Kidney (tissue), 14 donors: Measurements from ENCODE around the gene E2F1. TPM values are rescaled to one million over a fixed set of nuclear protein-coding genes. Genes with fewer than 3 reads are reported as not detected.

ENCODE experiments used
- DNase-seq, 5 donors: peaks; one replicate each; pipeline ENCODE4 v3.0.0-alpha.2; 2013 to 2020
- FAIRE-seq: peaks from 2 replicates; lab custom pipeline; 2012; peaks lifted over from hg19 to GRCh38; lab: Jason Lieb, UNC
- H3K27ac ChIP-seq, 2 donors: one replicate each; pipeline ENCODE4 v1.7.0; 2013; ENCODE audit warnings: low read depth in 2 of 2, low read length in 2 of 2, inconsistent platforms in 1 of 2
- H3K27me3 ChIP-seq: one replicate; pipeline ENCODE4 v1.7.1; 2013; ENCODE audit warnings: low read length, inconsistent platforms; ENCODE audit not compliant: control insufficient read depth, insufficient read depth
- H3K36me3 ChIP-seq, 3 donors: one replicate each; pipeline versions ENCODE4 v1.7.0 to v1.7.1; 2013; ENCODE audit warnings: low read length in 3 of 3, control low read depth in 1 of 3, inconsistent platforms in 1 of 3; ENCODE audit not compliant: insufficient read depth in 3 of 3, control insufficient read depth in 2 of 3
- H3K4me1 ChIP-seq, 3 donors: one replicate each; pipeline versions ENCODE4 v1.7.0 to v1.7.1; 2013; ENCODE audit warnings: low read length in 3 of 3, inconsistent platforms in 1 of 3, low read depth in 1 of 3; ENCODE audit not compliant: control insufficient read depth in 2 of 3, insufficient read depth in 2 of 3
- H3K4me3 ChIP-seq, 3 donors: one replicate each; pipeline versions ENCODE4 v1.7.0 to v1.8.1; 2013; ENCODE audit warnings: low read length in 3 of 3, control low read depth in 1 of 3, inconsistent platforms in 1 of 3
- H3K9ac ChIP-seq, 3 donors: one replicate each; pipeline versions ENCODE4 v1.7.0 to v1.7.1; 2013; ENCODE audit warnings: low read length in 3 of 3, control low read depth in 1 of 3, inconsistent platforms in 1 of 3
- H3K9me3 ChIP-seq, 3 donors: one replicate each; pipeline versions ENCODE4 v1.7.0 to v1.7.1; 2013; ENCODE audit warnings: low read length in 3 of 3, control low read depth in 1 of 3, inconsistent platforms in 1 of 3; ENCODE audit not compliant: control insufficient read depth in 2 of 3, insufficient read depth in 1 of 3
- intact Hi-C: fragments of 100-400 bp; cut with DNase I; formaldehyde crosslinking; loops from one replicate; pipeline ENCODE4 v1.11.1; 2022
- polyA plus RNA-seq: library from polyadenylated mRNA; stranded (reverse); fragments of 350-450 nt; fragmentation: Illumina TruSeq; extraction: RNeasy Lipid Tissue Mini Kit (QIAGEN cat#74804); gene quantifications from one replicate; pipeline ENCODE4 v1.2.3, GENCODE V29; 2014; ENCODE audit warnings: low read depth, low replicate concordance; ENCODE audit not compliant: insufficient read depth
- total RNA-seq: library from RNA; stranded (reverse); fragmentation: NEBNext Ultra II Directional; extraction: Animal tissue kit (Norgen Biotek cat#: 25700); gene quantifications from one replicate; pipeline ENCODE4 v1.2.1, GENCODE V29; 2021
- TF ChIP-seq, protein P1 (sequence below): IDR thresholded peaks from 3 replicates; pipeline ENCODE4 v1.5.1; 2012; ENCODE audit warnings: mild to moderate bottlenecking, moderate library complexity, borderline replicate concordance; ENCODE audit not compliant: insufficient read depth; ENCODE audit errors: extremely low read depth
- donor health status: control.
- donor health status: control.
- donor health status: control.
- donor health status: control.
- donor health status: control.
- donor health status: DM: yes; HTN: yes; CAD: no.
- donor health status: Normal renal cell carcinoma (clear cell type).

Gene E2F1
- total and polyA plus RNA-seq, 2 donors from 2014 or later = 0.90 to 1.5 TPM

DNA sequence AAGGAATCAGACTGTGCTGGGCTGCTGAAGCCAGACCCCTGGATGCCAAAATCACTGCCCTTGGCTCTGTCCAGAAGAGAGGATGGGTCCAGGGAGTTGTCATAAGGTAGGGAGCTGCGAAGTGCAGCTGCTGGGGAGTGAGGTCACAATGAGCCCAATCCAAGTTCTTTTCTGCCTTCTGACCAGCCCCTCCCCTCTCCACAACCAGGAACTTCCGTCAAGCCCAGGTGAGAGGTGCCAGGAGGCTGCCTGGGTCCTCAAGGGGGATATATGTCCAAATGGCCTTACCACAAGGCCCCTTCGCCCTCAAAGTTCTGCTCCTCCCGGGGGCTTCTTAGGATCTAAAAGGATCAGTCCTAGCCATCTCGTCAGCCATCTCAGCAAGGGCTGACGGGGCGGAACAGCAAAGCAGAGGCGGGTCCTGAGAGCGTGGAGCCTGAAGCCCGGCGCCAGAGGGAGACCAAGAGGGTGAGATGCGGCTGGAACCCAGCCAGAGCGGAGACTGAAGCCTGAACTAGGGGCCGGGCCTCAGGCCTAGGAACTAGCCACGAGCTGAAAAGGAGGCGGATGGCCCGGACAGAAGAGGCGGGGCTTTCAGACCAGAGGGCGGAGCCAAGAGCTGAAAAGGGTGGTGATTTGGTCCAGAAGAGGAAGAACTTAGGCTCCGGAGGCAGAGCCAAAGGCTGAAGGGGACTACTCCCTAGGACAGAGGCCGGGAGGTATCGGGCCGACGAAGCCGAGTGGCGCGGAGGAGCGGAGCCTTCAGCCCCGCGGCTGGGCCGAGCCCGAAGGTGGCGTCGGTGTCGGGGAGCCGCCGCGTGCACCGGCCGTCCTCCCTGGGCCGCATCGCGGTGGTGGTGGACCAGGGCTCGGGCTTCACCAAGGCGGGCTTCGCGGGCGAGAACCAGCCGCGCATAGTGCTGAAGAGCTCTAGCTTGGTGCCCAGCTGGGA lies 19.6 kb downstream of the E2F1 start, which contains the start of gene ACTL10:
Gene ACTL10, plus strand, starts transcription at position 651 of the 952 bp plus-strand sequence. CDS start 555 bp downstream, outside the sequence.
- TF ChIP-seq, protein P1, sequence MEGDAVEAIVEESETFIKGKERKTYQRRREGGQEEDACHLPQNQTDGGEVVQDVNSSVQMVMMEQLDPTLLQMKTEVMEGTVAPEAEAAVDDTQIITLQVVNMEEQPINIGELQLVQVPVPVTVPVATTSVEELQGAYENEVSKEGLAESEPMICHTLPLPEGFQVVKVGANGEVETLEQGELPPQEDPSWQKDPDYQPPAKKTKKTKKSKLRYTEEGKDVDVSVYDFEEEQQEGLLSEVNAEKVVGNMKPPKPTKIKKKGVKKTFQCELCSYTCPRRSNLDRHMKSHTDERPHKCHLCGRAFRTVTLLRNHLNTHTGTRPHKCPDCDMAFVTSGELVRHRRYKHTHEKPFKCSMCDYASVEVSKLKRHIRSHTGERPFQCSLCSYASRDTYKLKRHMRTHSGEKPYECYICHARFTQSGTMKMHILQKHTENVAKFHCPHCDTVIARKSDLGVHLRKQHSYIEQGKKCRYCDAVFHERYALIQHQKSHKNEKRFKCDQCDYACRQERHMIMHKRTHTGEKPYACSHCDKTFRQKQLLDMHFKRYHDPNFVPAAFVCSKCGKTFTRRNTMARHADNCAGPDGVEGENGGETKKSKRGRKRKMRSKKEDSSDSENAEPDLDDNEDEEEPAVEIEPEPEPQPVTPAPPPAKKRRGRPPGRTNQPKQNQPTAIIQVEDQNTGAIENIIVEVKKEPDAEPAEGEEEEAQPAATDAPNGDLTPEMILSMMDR = peak; percentile 26
- DNase-seq (peak; percentile 96 to 99 (median 98)), FAIRE-seq (peak; percentile 93)
- intact Hi-C loops = no loop called here
- H3K4me1 ChIP-seq = peaks cover 0 to 22% (median 14%) of the 10 kb centered on the region in 3 donors
- H3K27me3 ChIP-seq = no peaks in the 10 kb centered on the region
- peaks cover 0 to 5% (median 0%) of the 10 kb centered on the region in 3 donors for H3K36me3 ChIP-seq
- H3K4me3 ChIP-seq = peak within 1 kb of the TSS; percentile 28 to 66 (median 47)
- H3K9ac ChIP-seq = peak within 1 kb of the TSS in 1 of 3 donors; percentile 66
- no peaks in the 10 kb centered on the region for H3K9me3 ChIP-seq
- H3K27ac ChIP-seq = peak within 1 kb of the TSS; percentile 66 to 85

DNA sequence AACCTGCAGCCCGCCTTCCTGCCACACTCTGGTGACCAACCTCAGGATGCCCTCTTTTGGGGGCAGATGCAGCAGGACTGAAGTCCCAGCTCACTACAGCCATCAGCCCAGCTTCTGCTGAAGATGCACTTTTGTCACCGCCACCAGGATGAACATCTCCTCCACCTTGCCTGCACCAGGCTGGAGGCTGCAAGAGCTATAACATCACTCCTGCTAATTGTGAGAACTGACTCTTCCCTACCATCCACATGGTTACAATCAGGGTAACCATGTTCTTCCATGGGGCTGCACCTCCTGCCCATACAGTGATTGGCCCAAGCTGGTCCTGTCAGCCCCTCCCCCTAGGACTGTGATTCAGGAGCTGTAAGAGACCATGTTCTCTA lies 21.4 kb downstream of the E2F1 start:
- TF ChIP-seq, protein P1 = no peak
- Histone ChIP-seq H3K27me3 (no peaks in the 10 kb centered on the region), H3K4me1 (peaks cover 0 to 22% (median 14%) of the 10 kb centered on the region in 3 donors), H3K4me3 (no peak overlapping the region), H3K27ac (no peak overlapping the region), H3K9ac (no peak overlapping the region), H3K36me3 (peaks cover 0 to 5% (median 0%) of the 10 kb centered on the region in 3 donors), H3K9me3 (no peaks in the 10 kb centered on the region)
- DNase-seq (peak in 1 of 5 donors; percentile 69), FAIRE-seq (no peak)
- intact Hi-C loops = no loop called here

DNA sequence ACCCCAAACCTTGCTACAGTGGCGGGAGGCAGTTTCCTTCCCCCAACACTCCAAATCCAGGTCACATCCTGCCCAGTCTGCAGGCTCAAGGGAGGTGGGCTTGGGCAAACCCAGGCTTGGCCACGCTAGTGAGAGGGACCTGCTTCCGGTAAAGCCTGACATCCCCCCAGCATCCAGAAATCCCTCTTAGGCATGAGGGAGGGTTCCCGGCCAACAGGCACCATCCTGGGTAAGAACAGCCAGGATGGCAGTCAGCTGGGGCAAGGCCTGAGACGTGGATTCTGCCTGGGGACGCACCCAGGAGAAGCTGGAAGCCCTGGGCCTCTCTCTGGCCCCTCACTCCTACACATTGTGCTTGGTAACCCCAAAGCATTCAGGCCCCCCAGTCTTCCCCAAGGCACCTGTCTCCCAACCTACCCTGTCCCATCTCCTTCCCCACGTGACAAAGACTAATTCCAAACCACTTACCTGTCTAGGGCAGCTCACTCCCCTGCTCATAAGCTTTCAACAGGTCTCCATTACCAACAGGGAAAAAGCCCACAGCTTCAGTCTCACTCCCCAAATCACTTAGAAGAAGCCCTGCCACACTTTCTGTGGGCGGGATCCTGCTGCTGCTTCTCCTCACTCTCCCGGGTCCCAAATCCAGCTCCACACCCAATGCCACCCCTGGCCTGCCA lies 22.0 kb downstream of the E2F1 start:
- Histone ChIP-seq H3K9ac (peak overlapping the region; percentile 26 to 82 (median 30)), H3K27me3 (no peaks in the 10 kb centered on the region), H3K4me3 (peak overlapping the region; percentile 68 to 75 (median 70)), H3K36me3 (peaks cover 0 to 5% (median 0%) of the 10 kb centered on the region in 3 donors), H3K27ac (peak overlapping the region; percentile 59 to 91), H3K9me3 (no peaks in the 10 kb centered on the region), H3K4me1 (peaks cover 0 to 22% (median 14%) of the 10 kb centered on the region in 3 donors)
- no peak for FAIRE-seq
- peak in 2 of 5 donors; percentile 36 to 54 for DNase-seq
- intact Hi-C loops = no loop called here
- TF ChIP-seq, protein P1 = no peak
